Umbilical cord (tissue), 2 donors: Measurements from ENCODE around the gene TPRX1. TPM values are rescaled to one million over a fixed set of nuclear protein-coding genes. Genes with fewer than 3 reads are reported as not detected.
"Not testable (repeated sequence)": the region's sequence is repeated elsewhere in the genome, so short reads cannot be mapped to it uniquely, and the experiment has no call there.

Experiments used
- DNase-seq: peaks from one replicate; pipeline ENCODE4 v3.0.0-alpha.2; 2015; ENCODE audit warnings: low spot score
- total RNA-seq: library from RNA; depleted of rRNA; stranded (reverse); fragments of >200 nt; gene quantifications from one replicate; pipeline ENCODE4 v1.2.3, GENCODE V29; 2014; ENCODE audit warnings: low replicate concordance; ENCODE audit not compliant: insufficient read depth

The TPRX1 gene
- total RNA-seq, 1 donor from 2014 or later, result not detected

- no peak for DNase-seq
Observed at GRCh38 chr19:47801270-47801669, 3.1 kb downstream of the TPRX1 start.

- DNase-seq, result no peak
Observed at GRCh38 chr19:47798904-47799266, 5.5 kb downstream of the TPRX1 start.

GRCh38 chr19:47797996-47798903 is 6.1 kb downstream of the TPRX1 start:
- DNase-seq, result no peak

- DNase-seq, result no peak
Observed at GRCh38 chr19:47796785-47797184, 7.6 kb downstream of the TPRX1 start.

GRCh38 chr19:47794526-47794925 is 9.8 kb downstream of the TPRX1 start:
- no peak for DNase-seq

GRCh38 chr19:47792616-47793015 is 11.7 kb downstream of the TPRX1 start:
- no peak for DNase-seq

GRCh38 chr19:47790398-47790814 is 13.9 kb downstream of the TPRX1 start:
- peak; percentile 56 for DNase-seq

- DNase-seq, result not testable (repeated sequence)
Observed at GRCh38 chr19:47789811-47790210, 14.5 kb downstream of the TPRX1 start.

GRCh38 chr19:47787307-47787706 is 17.0 kb downstream of the TPRX1 start:
- not testable (repeated sequence) for DNase-seq

GRCh38 chr19:47786566-47786965 is 17.8 kb downstream of the TPRX1 start:
- DNase-seq, result no peak

GRCh38 chr19:47781590-47782262 is 22.6 kb downstream of the TPRX1 start:
- DNase-seq, result no peak

- DNase-seq, result no peak
Observed at GRCh38 chr19:47780215-47780551, 24.2 kb downstream of the TPRX1 start.

- peak; percentile 56 for DNase-seq
Observed at GRCh38 chr19:47779524-47780214, 24.7 kb downstream of the TPRX1 start.

- DNase-seq, result peak; percentile 22
Observed at GRCh38 chr19:47778954-47779351, 25.4 kb downstream of the TPRX1 start.

- peak; percentile 81 for DNase-seq
Observed at GRCh38 chr19:47778049-47778953, 26.1 kb downstream of the TPRX1 start, which contains the start of gene SELENOW. Gene SELENOW, plus strand, starts transcription at chr19:47778703. Its CDS starts 83 bp downstream, at chr19:47778786.

GRCh38 chr19:47777245-47778048 is 26.9 kb downstream of the TPRX1 start:
- not testable (repeated sequence) for DNase-seq

- peak; percentile 47 for DNase-seq
Observed at GRCh38 chr19:47776568-47776967, 27.8 kb downstream of the TPRX1 start.

- not testable (repeated sequence) for DNase-seq
Observed at GRCh38 chr19:47771291-47771690, 33.1 kb downstream of the TPRX1 start.

GRCh38 chr19:47769534-47769933 is 34.8 kb downstream of the TPRX1 start:
- no peak for DNase-seq

- no peak for DNase-seq
Observed at GRCh38 chr19:47768604-47769003, 35.7 kb downstream of the TPRX1 start.
